RWPE2 (cell line): ENCODE results near the gene SOHLH1.

Experiments used
- ATAC-seq: fragments of 200-7000 bp; cut with Tn5 transposase; 3 replicates; pipeline ENCODE4 v1.9.1; 2021; ENCODE audit warnings: low read depth
- DNase-seq: peaks from one replicate; pipeline ENCODE4 v3.0.0-alpha.2; 2020; ENCODE audit warnings: low spot score
- H3K27ac ChIP-seq: fragments of 450-650 bp; 2 replicates; pipeline ENCODE4 v1.5.1; 2017; ENCODE audit warnings: mild to moderate bottlenecking; ENCODE audit not compliant: poor library complexity, severe bottlenecking
- H3K27me3 ChIP-seq: fragments of 250-450 bp; sonication (Bioruptor Pico); 2 replicates; pipeline ENCODE4 v1.5.1; 2021; ENCODE audit warnings: mild to moderate bottlenecking, moderate library complexity; ENCODE audit not compliant: insufficient read depth, poor library complexity, severe bottlenecking
- H3K36me3 ChIP-seq: fragments of 250-450 bp; sonication (Bioruptor Pico); 2 replicates; pipeline ENCODE4 v1.5.1; 2020; ENCODE audit warnings: low read depth, mild to moderate bottlenecking, moderate library complexity
- H3K4me1 ChIP-seq: fragments of 250-450 bp; sonication (Bioruptor Pico); 2 replicates; pipeline ENCODE4 v1.5.1; 2021; ENCODE audit warnings: mild to moderate bottlenecking, moderate library complexity; ENCODE audit not compliant: insufficient read depth, poor library complexity, severe bottlenecking
- H3K4me3 ChIP-seq: fragments of 250-450 bp; sonication (Bioruptor Pico); 2 replicates; pipeline ENCODE4 v1.5.1; 2021; ENCODE audit warnings: mild to moderate bottlenecking, moderate library complexity; ENCODE audit not compliant: severe bottlenecking
- H3K9me3 ChIP-seq: fragments of 250-450 bp; sonication (Bioruptor Pico); 2 replicates; pipeline ENCODE4 v1.5.1; 2021; ENCODE audit warnings: mild to moderate bottlenecking, moderate library complexity; ENCODE audit not compliant: severe bottlenecking
- TF ChIP-seq, protein P1 (sequence below): fragments of 450-650 bp; IDR thresholded peaks from one replicate; pipeline ENCODE4 v1.5.1; 2017; ENCODE audit warnings: mild to moderate bottlenecking, moderate library complexity; ENCODE audit not compliant: poor library complexity, severe bottlenecking

The SOHLH1 gene

DNA sequence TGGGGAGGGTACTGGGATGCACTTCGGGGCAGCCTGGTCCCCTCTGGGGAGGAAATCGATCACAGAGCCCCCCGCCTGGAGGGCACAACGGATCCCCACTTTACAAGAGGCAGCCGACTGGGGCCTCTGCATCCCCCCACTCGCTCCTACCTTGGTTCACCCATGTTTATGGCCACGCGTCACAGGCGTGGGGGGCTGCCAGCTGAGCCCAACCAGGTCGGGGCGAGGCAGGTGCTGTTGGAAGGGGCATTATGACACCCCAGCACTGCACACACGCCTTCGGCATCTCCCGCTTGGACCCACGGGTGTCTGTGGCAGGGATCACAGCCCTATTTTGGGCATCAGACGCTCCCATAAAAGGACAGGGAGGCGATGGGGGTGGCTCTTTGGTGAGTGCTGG lies 14.6 kb downstream of the SOHLH1 start:
- Histone ChIP-seq H3K27me3 (no peaks in the 10 kb centered on the region), H3K4me3 (no peak overlapping the region), H3K9me3 (no peaks in the 10 kb centered on the region), H3K27ac (no peak overlapping the region), H3K36me3 (no peaks in the 10 kb centered on the region), H3K4me1 (no peaks in the 10 kb centered on the region)
- ATAC-seq (no peak), DNase-seq (no peak)
- TF ChIP-seq, protein P1, sequence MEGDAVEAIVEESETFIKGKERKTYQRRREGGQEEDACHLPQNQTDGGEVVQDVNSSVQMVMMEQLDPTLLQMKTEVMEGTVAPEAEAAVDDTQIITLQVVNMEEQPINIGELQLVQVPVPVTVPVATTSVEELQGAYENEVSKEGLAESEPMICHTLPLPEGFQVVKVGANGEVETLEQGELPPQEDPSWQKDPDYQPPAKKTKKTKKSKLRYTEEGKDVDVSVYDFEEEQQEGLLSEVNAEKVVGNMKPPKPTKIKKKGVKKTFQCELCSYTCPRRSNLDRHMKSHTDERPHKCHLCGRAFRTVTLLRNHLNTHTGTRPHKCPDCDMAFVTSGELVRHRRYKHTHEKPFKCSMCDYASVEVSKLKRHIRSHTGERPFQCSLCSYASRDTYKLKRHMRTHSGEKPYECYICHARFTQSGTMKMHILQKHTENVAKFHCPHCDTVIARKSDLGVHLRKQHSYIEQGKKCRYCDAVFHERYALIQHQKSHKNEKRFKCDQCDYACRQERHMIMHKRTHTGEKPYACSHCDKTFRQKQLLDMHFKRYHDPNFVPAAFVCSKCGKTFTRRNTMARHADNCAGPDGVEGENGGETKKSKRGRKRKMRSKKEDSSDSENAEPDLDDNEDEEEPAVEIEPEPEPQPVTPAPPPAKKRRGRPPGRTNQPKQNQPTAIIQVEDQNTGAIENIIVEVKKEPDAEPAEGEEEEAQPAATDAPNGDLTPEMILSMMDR: no peak

DNA sequence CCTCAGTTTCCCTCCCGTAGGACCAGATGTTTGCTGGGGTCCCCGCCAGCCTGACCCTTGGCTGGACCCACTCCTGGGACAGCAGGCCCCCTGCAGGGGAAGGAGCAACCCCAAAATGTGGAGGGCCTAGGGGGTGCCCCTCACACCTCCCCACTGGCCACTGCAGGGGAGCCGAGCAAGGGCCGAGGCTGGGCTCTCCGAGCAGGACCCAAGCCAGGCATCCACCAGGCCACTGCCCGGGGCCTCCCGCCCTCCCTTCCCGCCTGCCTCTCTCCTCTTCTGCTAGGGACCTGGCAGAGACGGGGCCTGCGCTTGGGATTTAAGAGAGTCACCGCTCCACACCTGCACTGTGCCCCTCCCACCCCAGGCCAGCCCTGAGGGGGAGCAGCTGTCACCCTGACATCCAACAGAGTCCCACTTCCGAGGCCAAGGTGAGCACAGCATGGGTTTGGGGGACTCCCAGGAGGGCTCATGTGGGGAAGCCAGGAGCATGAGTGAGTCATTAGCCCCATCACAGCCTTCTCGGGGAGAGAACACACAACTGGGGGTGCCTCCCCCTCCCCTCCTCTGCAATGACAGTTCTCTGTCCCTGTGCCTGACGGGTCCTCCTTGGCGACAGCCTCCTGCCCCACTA lies 15.8 kb downstream of the SOHLH1 start:
- Histone ChIP-seq H3K36me3 (no peaks in the 10 kb centered on the region), H3K27ac (no peak overlapping the region), H3K4me1 (no peaks in the 10 kb centered on the region), H3K4me3 (no peak overlapping the region), H3K9me3 (no peaks in the 10 kb centered on the region), H3K27me3 (no peaks in the 10 kb centered on the region)
- TF ChIP-seq, protein P1: no peak
- DNase-seq (no peak), ATAC-seq (no peak)

DNA sequence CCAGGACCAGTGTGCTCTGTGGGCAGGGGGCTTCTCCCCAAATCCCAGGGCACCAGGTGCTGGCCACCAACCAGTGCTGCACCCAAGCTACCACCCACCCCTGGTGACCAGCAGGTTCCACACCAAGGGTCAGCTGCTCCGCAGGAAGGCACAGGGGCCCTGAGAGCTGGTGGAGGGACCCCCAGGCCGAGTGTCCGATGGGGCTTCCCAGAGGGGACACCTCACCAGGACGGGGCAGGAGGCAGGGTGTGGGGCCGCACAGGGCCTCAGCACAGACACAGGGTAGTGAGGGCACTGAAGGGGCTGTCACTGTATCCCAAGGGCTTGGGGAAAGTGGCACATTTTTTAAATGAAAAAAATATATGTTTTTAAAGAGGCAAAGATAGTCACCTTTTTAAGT lies 18.1 kb downstream of the SOHLH1 start:
- no peak overlapping the region for H3K4me3 ChIP-seq
- H3K36me3 ChIP-seq: no peaks in the 10 kb centered on the region
- no peak for DNase-seq
- H3K27ac ChIP-seq: no peak overlapping the region
- TF ChIP-seq, protein P1: no peak
- H3K9me3 ChIP-seq: no peaks in the 10 kb centered on the region
- no peaks in the 10 kb centered on the region for H3K27me3 ChIP-seq
- no peak for ATAC-seq
- H3K4me1 ChIP-seq: no peaks in the 10 kb centered on the region

DNA sequence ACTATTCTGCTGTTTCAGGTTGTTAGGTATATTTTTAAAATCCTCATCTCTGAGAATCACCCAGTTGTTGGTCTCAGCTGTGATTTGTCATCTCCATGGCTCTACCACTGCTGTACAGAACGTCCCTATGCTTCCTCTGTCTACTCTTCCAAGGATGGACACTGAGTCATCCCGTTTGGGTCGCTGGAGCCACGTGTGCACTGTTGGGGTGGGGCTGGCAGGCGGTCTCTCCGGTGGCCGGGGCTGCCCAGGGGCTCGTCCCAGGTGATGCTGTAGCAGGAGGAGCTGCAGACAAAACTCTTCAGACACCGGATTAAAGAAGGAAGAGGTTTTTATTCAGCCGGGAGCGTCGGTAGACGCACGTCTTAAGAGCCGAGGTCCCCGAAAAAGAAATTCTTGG lies 19.2 kb downstream of the SOHLH1 start:
- TF ChIP-seq, protein P1: no peak
- DNase-seq: no peak
- no peaks in the 10 kb centered on the region for H3K9me3 ChIP-seq
- H3K27ac ChIP-seq: no peak overlapping the region
- H3K36me3 ChIP-seq: no peaks in the 10 kb centered on the region
- no peaks in the 10 kb centered on the region for H3K4me1 ChIP-seq
- no peak overlapping the region for H3K4me3 ChIP-seq
- ATAC-seq: no peak
- H3K27me3 ChIP-seq: no peaks in the 10 kb centered on the region

DNA sequence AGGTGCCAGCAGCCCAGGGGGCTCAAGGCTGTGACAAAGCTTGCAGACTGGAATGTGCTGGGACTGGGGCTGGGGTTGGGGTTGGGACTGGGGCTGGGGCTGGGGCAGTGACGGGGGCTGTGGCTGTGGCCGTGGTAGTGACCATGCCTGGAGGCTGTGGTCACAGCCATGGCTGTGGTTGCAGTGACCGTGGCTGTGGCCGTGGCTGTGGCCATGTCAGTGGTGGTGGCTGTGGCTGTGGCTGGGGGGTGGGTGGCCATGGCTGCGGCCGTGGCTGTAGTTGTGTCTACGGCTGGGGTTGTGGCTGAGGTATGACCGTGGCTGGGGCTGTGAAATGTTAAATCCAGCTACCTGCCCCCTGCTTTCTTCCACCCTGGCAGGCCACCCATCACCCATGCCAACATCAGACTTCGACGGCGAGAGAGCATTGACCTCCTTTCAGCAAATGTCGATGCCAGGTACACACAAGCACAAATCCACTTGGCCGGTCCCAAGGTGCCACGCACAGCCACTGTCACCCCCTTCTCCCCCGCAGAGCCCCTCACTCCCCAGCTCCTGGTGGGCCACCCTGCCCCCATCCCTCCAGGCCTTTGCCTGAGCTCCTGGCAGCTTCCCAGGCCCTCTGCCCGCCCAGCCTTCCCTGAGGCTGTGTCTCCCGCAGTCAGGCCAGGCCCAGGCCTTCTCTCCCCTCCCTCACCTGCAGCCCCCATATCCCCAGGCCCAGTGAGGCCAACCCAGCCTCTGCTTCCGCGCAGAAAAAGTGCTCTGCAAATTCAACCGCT lies 20.9 kb downstream of the SOHLH1 start:
- no peak for ATAC-seq
- no peaks in the 10 kb centered on the region for H3K27me3 ChIP-seq

More for the DNA sequence above, 20.9 kb downstream of the SOHLH1 start:
- no peak overlapping the region for H3K27ac ChIP-seq
- no peaks in the 10 kb centered on the region for H3K4me1 ChIP-seq
- H3K36me3 ChIP-seq: no peaks in the 10 kb centered on the region
- TF ChIP-seq, protein P1: no peak
- H3K4me3 ChIP-seq: no peak overlapping the region
- DNase-seq: no peak
- no peaks in the 10 kb centered on the region for H3K9me3 ChIP-seq
